GM19043 (cell line): ENCODE results near the gene KAT2A.

Experiments used
- ATAC-seq: cut with Tn5 transposase; IDR thresholded peaks from one replicate; pipeline ENCODE4 v1.9.1; 2021; ENCODE audit warnings: low read depth; ENCODE audit not compliant: unreplicated experiment

The KAT2A gene

DNA sequence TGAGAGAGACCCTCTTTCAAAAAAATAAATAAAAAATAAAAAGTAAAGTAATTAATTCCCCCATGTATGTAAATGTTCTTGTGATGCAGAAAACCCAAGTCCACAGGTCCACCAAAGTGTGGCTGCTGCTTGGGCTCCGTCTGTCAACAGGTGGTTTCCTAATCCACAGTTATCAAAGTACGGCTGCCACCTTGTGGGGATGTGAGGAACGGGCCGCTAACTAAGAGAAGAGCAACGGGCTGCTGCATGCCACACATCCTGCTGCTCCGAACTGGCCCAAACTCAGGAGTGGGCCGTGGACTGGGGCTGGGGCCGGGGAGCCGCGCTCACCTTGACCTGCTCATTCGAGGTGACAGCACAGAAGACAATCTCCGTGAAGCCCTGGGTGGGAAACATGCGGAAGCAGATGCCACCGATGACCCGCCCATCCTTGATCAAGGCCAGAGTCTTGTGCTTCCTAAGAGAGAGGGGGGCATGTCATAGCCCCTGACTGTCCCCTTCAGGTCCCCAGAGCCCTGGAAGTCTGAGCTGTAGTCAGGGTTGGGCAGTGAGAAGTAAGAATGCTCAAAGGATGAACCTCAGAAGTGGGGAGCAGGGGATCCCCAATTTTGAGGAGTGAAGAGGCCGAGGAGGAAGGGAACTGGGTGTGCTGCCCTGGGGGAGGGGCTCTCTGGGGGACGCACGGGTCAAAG is 4.3 kb downstream of the KAT2A start:
- no peak for ATAC-seq

DNA sequence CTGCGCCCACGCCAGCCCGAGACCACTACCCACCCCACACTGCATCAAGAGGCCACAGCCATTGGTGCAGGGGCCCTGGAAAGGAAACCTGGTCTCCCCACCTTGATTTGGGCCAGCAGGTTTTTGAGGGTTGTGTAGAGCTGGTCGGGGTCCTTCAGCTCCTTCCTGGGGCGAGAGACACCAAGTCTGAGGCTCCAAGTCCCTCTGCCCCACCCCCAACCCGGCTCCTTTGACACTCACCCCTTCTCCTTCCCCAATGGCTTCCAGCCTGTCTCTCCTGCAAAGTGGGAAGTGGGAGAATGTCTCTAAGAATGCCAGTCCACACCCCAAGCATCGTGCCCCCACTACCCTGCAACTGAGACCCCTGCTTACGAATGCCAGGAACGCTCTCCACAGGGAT is 7.0 kb downstream of the KAT2A start:
- no peak for ATAC-seq

DNA sequence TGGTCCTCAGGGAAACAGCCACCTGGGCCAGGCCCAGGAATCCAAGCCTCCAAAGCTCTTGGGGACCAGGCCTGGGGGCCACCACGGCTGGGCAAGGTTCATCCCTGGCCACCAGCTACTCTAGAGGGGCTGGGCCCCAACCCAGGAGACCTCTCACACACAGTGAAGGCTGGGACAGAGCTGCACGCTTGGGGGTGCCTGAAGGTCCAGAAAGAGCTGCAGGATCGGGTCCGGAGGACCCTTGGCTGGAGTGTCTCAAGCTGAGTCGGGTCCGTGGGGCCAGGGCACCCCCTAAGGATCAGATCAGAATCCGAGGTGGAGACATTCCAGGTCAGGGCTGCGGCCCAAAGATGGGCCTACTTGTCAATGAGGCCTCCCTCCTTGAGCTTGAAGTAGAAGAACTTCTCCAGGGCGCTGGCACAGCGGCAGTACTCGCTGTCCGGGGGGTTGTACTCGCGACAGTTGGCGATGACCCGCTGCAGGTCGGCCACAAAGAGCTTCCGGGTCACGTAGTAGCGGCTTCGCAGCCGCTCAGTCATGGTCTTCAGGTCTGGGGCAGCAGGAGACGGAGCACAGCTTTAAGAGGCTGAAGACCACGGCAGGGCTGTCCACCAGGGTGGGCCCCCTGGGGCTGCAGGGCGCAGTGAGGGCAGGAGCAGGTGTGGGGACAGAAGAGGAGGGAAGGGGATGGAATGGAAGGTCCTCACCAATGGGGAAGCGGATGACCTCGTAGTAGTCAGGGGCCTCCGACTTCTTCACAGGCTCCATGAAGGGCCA is 7.7 kb downstream of the KAT2A start:
- ATAC-seq, result no peak

DNA sequence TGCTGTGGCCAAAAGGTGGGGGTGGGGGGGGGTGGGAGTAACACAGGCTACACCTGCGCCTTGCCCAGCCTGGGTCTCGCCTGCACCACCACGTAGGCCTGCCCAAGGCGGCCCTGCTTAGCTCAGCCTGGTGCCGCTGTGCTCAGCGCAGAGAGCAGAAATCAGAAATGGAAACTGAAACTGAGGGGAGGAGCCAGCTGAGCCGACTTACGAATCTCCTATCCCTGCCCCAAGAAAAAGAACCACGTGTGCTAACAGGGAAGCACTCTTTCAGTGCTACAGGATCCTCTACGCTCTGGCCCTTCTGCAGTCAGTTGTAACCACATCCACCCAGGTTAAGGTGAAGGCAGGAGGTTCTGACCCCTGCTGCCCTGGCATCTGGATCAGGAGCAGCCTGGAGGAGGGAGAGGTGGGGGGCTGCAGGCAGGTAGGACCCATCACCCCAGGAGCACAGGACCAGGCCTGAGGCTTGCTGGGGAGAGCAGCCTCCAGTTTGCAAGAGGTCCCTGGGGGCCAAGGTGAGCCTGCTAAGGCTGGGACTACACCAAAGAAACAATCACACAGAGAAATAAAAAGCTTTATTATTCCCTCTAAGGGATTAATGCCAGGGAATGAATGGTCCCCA is 8.5 kb downstream of the KAT2A start, which contains the start of gene DHX58:
DHX58 (minus strand) TSS at position 163 of the 625 bp plus-strand sequence. CDS start 822 bp downstream, outside the sequence.
- peak; percentile 71 for ATAC-seq

DNA sequence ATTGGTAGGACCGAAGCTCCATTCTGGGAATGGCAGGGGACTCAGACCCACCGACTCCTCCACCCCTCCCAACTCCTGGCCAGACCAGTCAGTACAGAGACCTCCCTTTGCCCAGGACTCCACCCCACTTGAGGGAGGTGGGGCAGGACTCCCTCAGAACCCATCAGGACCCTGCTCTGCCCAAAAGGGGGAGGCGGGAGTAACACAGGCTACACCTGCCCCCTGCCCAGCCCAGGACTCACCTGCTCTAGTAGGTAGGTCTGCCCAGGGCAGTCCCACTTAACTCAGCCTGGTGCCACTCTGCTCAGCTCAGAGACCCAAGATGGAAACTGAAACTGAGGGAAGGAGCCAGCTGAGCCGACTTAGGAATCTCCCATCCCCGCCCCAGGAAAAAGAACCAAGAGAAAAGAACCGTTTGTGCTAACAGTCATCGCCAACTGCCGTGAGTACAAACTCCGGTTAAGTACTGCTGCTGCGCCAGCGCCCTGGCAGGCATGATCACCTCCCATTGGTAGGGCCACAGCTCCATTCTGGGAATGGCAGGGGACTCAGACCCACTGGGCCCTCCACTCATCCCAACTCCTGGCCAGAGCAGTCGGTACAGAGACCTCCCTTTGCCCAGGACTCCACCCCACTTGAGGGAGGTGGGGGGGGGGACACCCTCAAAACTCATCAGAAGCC is 9.2 kb downstream of the KAT2A start:
- no peak for ATAC-seq

DNA sequence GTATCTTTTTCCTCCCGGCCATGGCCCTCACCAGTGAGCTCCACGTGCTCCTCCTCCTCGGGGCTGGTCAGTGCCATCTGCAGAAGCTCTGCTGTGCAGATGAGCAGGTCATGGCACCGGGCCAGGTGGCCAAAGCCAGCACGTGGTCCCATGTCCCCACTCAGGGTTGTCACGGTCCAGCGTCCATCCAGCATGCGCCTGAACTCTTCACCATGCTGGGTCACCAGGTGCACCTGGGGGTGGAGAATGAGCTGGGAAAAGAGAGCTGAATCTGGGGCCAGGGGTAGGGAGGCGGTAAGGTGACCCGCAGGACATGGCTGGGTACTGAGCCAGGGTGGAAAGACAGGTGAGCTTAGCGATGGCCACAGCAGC is 9.9 kb downstream of the KAT2A start:
- no peak for ATAC-seq

DNA sequence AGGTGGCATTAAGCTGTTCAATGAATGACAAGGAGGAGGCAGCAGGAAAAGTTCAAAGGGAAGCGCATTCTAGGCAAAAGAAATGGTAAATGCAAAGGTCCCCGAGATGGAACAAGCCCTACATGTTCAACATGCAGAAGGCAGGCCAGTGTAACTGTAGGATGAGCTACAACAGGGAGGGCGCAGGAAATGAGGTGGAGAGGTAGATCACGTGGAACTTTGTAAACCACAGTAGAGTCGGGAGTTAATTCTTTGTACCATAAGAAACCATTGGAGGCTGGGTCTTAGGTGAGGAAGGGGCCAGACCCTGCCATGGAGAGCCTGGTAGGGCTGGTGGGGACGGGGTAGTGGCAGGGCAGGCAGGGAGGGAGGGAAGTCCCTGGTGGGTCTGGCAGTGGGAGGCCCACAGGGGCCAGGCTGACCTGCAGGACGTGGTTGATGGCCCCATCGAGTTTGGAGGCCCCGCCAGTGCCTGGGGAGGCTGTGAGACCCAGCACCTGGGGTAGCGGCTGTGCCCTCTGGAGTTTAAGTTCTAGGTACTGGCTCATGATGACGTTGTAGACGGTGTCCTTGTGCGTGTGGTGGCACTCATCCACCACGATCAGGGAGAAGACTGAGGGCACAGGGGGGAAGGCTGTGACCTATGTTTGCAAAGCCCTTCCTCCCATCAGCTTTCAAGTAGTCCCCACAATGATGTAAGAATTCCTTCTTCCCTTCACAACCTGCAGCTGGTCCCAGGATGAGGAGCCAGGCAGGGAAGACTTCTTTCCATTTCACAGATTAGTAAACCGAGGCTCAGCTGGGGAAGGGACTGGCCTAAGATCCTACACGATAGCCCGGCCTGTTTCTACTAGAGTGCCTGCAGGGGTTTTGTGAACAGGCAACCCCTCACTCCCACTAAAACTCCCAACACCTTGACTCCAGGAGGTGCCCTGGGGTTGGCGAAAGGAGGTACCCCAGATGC is 10.6 kb downstream of the KAT2A start:
- ATAC-seq, result no peak

DNA sequence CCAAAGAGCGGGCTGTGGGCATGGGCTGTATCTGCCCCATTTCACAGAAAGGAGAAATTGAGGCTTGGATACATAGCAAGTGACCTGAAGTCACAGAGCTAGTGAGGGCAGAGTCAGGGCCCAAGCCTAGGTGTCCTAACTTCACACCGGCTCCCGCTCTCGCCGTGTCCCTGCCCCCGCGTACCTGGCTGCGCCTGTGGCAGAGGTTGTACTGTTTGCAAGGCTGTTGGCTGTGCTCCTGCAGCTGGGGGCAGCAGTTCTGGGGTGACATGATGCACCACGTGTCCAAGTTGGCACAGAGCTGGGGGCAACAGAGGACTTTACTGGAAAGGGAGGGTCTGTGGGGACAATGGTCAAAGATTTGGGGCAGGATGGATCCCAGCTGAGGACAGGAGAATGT is 12.1 kb downstream of the KAT2A start:
- ATAC-seq, result no peak

DNA sequence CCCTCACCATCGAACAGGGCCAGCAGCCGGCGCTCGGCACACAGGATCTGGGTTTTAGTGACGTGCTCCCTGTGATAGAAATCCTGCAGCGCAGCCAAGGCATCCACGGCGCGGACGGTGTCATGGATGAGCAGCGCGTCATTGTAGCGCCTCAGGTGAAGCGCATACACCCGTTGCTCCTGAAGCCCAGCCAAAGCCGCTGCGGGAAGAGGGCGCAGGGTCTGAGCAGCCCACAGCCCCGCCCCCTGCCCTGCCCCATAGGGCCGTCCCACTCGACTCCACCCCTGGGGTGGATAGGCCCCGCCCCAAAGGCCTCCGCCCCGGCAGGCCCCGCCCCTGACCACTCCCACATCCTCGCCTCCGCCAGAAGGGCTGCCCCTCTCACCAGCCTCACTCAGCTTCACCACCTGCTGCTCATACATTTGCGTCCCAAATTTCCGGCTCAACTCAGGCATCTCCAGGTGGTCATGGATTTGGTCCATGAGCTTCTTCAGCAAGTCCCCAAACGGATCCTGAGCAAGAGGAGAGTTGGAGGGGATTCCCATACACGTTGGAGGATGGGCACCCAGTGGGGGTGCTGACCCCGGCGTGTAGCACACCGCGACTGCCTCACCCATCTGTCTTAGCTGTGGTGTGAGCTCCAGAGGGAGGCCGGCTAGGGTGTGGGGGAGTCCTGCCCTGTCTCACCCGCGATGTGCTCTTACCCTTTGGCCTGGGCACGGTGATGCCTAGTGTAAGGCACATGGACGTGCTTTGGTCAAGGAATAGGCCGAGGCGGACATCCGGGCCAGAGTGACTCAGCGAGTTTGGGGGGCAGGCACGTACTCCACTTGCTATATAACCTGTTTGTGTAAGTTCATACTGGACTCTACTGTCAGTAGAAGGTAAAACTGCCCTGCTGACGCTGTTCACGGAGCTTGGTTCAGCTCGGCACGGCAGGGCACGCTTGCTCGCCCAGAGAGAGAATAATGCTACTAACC is 13.3 kb downstream of the KAT2A start:
- ATAC-seq, result peak; percentile 62

DNA sequence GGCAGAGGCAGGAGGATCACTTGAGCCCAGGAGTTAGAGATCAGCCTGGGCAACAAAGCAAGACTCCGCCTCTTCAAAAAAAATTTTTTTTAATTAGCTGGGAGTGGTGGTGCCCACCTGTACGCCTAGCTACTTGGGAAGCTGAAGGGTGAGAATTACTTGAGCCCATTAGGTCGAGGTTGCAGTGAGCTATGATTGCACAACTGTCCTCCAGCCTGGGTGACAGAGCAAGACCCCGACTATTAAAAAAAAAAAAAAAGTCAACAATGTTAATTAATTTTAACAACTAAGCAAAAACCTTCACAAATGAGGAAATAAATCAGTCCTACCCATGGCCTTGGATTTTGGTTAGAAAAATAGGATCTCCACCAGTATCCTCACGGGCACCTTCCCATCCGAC is 14.0 kb downstream of the KAT2A start:
- no peak for ATAC-seq

DNA sequence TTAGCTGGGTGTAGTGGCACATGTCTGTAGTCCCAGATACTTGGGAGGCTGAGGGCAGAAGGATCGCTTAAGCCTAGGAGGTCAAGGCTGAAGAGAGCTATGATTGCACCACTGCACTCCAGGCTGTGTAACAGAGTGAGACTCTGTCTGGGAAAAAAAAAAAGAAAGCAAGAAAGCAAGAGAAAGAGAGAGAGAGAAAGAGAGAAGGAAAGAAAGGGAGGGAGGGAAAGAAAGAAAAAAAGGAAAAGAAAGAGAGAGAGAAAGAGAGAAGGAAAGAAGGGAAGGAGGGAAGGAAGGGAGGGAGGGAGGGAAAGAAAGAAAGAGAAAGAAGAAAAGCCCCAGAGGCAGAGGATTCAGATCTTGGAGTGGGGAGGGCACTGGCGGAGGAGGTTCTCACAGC is 15.2 kb downstream of the KAT2A start:
- ATAC-seq, result no peak

DNA sequence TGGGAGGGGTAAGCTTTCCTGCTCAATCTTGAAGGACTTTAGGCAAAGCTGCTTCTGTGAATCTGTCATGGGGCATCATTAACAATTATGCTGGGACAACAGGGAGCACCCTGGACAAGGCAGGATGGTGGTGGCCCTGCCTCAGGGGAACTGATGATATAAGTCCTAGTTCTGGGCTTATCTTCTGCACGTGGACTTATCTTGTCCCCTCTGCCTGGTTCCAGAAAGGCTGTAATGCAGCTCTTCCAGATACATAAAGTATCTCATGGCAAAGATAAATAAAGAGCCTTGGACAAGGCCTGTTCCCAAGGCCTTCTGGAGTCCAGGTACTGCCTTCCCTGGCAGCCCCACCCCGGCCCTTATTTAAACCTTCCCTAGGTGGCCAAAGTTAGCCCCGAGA is 16.9 kb downstream of the KAT2A start:
- ATAC-seq, result no peak

DNA sequence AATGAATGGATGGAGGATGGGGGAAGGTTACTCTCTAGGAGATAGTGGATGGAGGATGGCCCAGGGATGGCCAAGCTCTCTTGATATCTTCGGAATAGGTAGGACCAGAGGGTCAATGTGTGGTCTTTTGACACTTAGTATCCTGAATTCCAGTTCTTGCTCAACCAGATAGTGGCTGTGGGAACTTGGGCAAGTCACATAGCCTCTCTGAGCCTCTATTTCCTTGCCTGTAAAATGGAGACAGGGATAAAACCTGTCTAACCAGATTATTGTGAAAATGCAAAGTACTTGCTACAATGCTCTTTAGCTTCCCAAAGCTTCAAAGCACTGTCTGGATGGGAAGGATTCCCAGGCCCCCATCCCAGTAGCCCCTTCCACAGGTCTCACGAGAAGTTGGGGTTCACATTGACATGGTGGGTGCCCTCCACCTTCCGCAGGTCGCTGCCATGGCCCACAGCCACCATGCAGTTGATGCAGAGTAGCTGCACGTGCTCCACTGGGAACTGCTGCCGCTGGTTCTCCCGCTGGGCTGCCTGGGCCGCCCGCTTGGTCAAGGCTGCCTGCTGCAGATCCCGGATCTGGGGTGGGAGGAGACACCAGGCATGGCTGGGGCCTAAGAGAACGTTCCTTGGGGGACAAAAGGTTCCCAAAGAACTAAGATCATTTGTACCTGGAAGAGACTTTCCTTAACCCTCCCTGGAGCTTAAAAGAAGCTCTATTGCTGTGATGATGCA is 17.8 kb downstream of the KAT2A start:
- no peak for ATAC-seq

DNA sequence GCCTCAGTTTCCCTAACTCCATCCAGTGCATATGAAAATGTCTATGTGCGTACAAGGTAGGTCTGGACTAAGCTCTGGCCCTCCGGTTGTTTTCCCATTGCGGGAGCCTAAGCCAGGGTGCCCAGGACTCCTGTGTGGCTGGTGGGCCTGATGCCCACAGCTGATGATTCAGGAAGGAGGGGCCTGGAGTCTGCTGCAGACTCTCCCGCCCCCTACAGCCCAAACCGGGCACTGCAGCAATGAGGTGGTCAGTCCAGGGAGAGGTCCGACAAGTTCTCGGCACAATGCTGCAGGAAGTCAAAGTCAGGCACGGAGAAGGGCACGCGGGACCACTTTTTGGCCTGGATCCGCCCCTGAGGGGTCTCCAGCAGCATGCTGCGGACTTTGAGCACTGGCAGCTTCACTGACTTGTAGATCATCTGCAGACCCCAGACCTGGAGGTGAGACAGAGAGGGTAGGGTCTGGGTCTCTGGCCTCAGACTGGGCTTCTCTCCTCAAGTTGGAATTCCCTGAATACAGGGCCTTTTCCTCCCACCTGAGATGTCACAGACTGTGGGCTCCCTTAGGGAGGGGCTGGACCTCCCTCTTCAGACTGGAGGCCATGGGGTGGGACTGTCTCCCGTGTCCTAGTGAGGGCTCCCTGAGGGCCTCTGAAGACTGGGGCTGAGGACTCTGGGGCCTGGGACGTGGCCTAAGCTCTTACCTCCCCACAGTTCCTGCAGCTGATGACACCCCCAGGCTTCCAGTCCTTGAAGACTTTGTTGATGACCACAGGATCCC is 19.5 kb downstream of the KAT2A start:
- ATAC-seq, result no peak

DNA sequence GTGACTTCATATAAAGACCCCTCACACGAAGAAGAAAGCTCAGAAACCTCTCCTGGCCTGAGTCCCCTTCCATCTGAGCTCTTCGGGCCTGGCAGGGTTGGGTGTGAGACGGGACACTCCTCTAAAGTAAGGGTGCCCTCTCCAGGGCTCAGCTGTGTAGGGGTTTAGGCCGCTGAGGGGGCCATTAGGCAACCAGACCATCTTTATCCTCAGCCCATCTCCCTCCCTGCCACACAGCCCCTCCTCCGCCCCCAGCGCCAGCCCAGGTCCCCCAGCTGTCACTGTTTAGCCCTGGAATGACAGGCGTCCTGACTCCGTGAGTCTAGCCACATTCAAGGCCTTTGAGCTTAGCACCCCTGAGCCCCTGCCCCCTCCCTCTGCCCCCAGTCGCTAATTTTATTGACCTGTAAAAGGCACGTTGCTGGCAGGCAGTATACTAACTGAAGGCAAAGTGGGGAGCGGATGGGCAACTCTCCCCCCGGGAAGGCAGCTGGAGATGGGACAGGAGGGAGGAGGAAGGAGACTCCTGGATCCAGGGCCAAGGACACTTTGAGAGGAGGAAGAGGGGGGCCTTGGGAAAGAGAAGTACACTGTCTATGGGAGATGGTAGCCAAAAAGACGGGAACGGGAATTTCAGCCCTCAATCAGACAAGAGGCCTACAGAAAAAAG is 22.3 kb downstream of the KAT2A start:
- no peak for ATAC-seq

DNA sequence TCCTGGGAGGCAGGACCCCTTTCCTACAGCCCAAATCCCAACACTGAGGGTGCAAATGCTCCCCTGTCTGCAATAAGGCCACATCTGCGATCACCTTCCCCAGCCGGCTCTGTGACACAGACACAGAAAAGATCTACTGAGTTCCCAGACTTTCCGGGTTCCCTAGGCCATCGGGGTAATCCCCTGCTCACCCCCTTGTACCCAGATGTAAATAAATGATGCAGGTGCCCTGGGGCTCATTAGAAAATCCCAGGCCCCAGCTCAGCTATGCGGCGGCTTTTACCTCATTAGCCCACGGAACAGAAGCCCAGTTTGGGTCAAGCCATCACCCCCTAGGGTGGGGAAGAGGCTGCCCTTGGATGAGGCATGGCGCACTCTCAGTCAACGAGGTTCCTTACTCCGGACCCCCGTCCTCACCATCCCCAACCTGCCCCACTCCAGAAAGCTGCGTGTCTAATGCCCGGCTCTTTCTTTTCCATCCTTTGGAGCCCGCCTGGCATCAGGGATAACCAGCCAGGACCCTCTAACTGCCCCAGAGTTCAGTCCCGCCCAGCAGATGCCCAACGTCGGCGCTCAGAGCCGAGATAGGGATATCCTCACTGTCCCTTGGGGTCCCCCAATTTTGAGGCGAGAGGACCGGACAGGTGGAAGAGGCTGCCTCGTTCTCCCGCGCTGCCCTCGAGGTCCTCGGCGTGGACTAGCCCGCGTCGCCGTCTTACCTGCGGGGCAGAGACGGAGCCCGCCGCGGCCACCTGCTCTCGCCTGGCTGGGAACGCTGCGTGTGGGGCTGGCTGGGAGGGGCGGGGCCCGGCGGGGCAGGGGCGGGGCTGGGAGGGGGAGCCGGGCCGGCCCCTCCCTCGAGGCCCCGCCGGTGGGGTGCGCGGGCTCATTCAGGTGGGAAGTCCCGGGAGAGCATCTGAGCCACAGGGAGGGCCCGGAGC is 23.2 kb downstream of the KAT2A start, which contains the start of gene ZNF385C:
ZNF385C (minus strand) TSS at position 783 of the 941 bp plus-strand sequence. CDS start 35,417 bp downstream, outside the sequence.
- no peak for ATAC-seq
